Measurements from ENCODE around the gene GABBR2.

DNA sequence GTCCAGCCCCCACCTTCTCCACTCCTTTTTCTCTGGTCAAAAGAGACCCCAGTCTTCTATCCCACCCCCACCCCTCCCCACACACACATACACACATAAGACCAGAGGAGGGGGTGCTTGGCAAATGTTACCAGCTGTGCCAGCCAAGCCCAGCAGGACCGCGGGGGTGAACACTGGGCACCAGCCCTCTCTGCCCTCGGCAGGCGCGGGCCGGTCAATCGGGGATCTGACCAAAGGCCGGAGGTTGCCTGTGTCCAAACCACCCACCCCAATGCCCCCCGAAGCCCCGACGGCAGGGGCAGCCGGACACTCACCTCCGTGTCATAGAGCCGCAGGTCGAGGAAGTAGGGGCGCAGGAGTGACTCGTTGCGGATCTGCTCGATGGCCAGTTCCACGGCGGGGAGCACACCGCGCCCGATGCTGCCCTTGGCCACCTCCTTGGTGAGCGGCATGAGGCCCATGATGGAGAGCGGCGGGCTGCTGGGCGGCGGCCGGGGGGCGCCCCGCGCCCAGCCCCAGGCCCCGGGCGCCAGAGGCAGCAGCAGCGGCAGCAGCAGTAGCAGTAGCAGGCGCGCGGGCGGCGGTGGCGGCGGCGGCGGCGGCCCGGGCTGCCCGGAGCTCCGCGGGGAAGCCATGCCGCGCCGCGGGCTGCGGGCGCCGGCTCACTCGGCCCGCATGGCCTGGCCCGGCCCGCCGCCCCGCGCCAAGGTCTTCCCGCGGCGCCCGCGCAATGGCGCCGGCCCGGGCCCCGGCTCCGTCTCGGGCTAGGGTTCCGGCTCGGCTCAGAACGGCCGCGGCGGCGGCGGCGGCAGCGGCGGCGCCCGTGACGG lies 417 bp downstream of the GABBR2 start:
- TF ChIP-seq E4F1 (CRISPR knock-in tag; IDR thresholded peaks at IDR 0.05; ENCODE audit: borderline replicate concordance) = no peak
- TF ChIP-seq, protein P1, sequence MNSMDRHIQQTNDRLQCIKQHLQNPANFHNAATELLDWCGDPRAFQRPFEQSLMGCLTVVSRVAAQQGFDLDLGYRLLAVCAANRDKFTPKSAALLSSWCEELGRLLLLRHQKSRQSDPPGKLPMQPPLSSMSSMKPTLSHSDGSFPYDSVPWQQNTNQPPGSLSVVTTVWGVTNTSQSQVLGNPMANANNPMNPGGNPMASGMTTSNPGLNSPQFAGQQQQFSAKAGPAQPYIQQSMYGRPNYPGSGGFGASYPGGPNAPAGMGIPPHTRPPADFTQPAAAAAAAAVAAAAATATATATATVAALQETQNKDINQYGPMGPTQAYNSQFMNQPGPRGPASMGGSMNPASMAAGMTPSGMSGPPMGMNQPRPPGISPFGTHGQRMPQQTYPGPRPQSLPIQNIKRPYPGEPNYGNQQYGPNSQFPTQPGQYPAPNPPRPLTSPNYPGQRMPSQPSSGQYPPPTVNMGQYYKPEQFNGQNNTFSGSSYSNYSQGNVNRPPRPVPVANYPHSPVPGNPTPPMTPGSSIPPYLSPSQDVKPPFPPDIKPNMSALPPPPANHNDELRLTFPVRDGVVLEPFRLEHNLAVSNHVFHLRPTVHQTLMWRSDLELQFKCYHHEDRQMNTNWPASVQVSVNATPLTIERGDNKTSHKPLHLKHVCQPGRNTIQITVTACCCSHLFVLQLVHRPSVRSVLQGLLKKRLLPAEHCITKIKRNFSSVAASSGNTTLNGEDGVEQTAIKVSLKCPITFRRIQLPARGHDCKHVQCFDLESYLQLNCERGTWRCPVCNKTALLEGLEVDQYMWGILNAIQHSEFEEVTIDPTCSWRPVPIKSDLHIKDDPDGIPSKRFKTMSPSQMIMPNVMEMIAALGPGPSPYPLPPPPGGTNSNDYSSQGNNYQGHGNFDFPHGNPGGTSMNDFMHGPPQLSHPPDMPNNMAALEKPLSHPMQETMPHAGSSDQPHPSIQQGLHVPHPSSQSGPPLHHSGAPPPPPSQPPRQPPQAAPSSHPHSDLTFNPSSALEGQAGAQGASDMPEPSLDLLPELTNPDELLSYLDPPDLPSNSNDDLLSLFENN (IDR thresholded peaks at IDR 0.05; ENCODE audit: low read depth in 2 of 2, low read length in 2 of 2) = no peak
- TF ChIP-seq BCLAF1 (IDR thresholded peaks at IDR 0.05; ENCODE audit: borderline replicate concordance in 1 of 2, control insufficient read depth in 1 of 2, low read depth in 2 of 2, low read length in 1 of 2) = no peak
- TF ChIP-seq, protein P2, sequence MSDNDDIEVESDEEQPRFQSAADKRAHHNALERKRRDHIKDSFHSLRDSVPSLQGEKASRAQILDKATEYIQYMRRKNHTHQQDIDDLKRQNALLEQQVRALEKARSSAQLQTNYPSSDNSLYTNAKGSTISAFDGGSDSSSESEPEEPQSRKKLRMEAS (CRISPR knock-in tag; IDR thresholded peaks at IDR 0.05) = no peak
- TF ChIP-seq IFI16 (CRISPR knock-in tag; IDR thresholded peaks at IDR 0.05) = no peak
- no peak for TF ChIP-seq SNAPC5 (CRISPR knock-in tag; IDR thresholded peaks at IDR 0.05)
- TF ChIP-seq EZH2 (IDR thresholded peaks at IDR 0.05; ENCODE audit: borderline replicate concordance, low read depth, low read length) = no peak

Measured in K562 (cell line).